ENCODE measurements around the gene AURKAIP1.
"Not testable (repeated sequence)": the region's sequence is repeated elsewhere in the genome, so short reads cannot be mapped to it uniquely, and the experiment has no call there.

Gene AURKAIP1

GRCh38 chr1:1406821-1407635 lies 32.0 kb upstream of the AURKAIP1 start, which contains the start of gene MRPL20:
Gene MRPL20 (minus strand): TSS chr1:1407293. CDS start chr1:1407217, 76 bp downstream.
- peak; percentile 93 for DNase-seq (ENCODE audit: low spot score)

DNA sequence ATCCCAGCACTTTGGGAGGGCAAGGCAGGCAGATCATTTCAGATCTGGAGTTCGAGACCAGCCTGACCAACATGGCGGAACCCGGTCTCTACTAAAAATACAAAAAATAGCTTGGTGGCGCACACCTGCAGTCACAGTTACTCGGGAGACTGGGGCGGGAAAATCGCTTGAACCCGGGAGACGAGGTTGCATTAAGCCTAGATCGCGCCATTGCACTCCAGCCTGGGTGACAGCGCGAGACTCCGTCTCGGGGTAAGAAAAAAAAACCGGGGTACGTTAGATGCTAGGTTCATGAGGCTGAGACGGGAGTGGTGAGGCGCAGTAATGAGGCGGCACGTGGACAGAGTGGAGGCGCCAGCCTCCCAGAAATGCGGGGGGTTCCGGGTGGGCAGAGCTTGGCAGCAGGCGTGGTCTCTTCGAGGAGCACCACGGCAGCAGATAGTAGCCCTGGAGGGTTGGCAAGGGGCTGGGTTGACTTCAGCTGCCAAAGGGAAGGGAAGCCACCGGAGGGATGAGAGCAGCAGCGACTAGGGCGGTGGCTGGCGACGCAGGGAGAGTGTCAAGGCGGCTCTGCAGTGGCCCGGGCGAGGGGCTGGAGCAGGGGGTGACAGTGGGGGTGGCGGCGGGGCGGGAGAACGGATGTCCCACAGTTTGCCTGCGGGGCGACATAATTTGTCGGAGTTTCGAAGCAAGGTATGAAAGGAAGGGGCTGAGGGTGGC lies 31.3 kb upstream of the AURKAIP1 start:
- DNase-seq (ENCODE audit: low spot score): peak; percentile 28

GRCh38 chr1:1403653-1404052 lies 28.6 kb upstream of the AURKAIP1 start:
- DNase-seq (ENCODE audit: low spot score): no peak

- DNase-seq (ENCODE audit: low spot score): not testable (repeated sequence)
These were observed 27.9 kb upstream of the AURKAIP1 start for GRCh38 chr1:1402901-1403392.

GRCh38 chr1:1402072-1402900 lies 27.3 kb upstream of the AURKAIP1 start:
- DNase-seq (ENCODE audit: low spot score): peak; percentile 39

GRCh38 chr1:1401457-1402010 lies 26.5 kb upstream of the AURKAIP1 start:
- DNase-seq (ENCODE audit: low spot score): no peak

GRCh38 chr1:1400576-1401456 lies 25.8 kb upstream of the AURKAIP1 start:
- no peak for DNase-seq (ENCODE audit: low spot score)

- no peak for DNase-seq (ENCODE audit: low spot score)
These were observed 25.0 kb upstream of the AURKAIP1 start for GRCh38 chr1:1399872-1400575.

DNA sequence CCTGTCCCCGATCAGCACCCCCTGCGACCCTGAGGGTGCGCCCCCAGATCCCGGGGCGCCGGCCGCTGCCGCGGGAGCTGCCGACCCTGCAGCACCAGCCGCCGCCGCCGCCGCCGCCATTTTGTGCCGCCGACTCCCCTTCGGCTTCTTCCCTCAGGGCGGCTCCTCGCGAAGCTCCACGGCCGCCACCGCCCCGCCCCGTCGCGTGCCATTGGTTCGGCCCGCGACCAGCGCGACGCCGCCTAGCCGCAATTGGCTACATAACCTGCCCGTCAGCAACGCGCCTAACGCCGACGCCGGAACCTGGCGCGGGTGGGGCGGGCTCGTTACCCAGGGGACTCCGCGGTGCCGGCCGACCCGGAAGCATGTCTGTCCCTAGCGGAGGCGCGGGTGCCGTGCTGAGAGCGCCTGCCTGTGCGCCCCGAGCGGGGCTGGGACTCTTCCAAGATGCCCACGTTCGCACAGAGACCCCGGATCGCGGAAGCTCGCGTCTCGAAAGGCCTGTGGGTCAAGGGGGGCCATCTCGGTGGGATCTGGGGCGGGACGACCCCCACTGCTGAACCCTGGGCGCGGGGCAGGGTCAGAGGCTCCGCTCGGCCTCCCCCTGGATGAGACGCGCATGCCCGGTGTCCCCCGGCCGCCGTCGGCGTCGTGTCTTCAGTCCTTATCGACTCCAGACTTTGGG lies 24.3 kb upstream of the AURKAIP1 start, which contains the start of gene CCNL2:
CCNL2 (minus strand) TSS at position 149 of the 685 bp plus-strand sequence; CDS start at position 120, 29 bp downstream.
- peak; percentile 98 for DNase-seq (ENCODE audit: low spot score)

DNA sequence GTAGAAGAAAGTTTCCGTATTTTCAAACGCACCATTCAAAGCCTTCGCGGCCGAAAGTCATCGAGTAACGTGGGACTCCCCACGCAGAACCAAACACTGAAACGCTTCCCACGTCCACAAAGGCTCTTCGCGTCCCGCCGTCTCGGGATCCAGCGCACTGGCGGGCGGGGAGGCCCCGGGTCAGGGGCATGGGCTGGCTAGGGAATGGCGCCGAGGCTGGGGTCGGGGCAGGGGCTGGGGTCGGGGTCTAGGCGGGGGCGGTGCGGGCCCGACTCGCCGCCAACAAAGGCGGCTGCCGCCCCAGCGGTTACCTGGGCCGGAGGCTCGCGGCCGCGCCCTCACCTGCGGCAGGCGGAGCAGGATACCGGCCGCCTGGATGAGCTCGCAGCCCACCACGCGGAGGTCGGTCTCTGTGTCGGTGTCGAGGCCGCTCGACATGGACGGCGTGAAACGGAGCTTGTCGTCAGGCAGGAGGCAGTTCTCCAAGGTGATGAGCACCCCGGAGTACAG lies 23.7 kb upstream of the AURKAIP1 start:
- DNase-seq (ENCODE audit: low spot score): no peak

- DNase-seq (ENCODE audit: low spot score): peak; percentile 52
These were observed 23.0 kb upstream of the AURKAIP1 start for GRCh38 chr1:1397839-1398523.

DNA sequence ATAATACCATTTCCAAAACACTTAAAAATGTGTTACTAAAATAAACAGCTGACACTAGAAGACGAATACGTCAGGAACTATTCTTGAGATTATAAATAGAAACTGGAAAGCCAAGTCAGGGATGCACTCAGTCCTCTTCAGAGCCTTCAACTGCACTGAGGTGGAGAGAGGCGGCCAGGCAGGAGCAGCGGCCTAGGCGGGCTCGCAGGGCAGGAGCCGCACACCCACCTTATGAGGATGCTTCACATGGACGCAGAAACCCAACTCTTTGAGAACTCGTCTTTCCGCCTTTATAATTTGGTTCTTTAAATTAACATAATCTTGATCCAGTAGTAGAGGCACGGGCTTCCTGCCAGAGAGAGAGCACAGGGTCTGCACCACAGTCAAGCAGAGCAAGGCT lies 20.2 kb upstream of the AURKAIP1 start:
- no peak for DNase-seq (ENCODE audit: low spot score)

DNA sequence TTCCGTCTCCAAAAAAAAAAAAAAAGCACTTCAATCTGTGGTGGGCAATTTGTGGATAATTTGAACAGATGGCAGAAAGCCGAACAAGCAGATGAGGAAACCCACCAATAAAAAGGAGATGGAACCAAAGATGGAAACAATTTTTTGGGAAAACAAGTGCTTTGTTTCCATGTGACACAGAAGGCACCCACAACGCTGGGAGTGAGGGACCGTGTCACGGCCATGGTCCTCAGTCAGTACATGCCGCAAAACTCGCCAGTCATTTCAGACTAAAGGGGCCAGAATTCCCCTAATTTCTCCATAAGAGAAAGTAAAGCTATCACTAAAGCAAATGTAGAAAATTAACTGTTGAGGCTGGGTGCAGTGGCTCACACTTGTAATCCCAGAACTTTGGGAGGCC lies 19.1 kb upstream of the AURKAIP1 start:
- no peak for DNase-seq (ENCODE audit: low spot score)

- DNase-seq (ENCODE audit: low spot score): no peak
These were observed 18.4 kb upstream of the AURKAIP1 start for GRCh38 chr1:1393428-1393827.

GRCh38 chr1:1393014-1393413 lies 18.0 kb upstream of the AURKAIP1 start:
- DNase-seq (ENCODE audit: low spot score): no peak

DNA sequence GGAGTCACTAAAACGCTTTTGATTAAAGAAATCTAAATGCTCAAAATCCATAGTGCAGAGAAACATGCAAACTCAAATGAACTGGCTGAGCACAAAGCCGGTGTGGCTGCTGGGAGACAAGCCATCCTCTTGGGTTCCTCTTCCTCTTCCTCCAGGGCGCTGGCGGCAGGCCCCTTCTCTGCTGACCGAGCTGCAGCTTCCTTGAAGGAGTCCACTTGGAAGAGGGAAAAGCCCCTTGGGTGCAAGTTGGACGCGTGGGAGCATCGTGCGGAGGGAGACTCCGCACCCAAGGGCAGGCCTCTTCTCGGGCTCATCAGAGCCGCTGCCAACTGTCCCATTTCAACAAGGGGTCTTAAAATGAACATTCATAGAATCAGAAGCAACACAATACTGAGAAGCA lies 16.2 kb upstream of the AURKAIP1 start:
- DNase-seq (ENCODE audit: low spot score): no peak

DNA sequence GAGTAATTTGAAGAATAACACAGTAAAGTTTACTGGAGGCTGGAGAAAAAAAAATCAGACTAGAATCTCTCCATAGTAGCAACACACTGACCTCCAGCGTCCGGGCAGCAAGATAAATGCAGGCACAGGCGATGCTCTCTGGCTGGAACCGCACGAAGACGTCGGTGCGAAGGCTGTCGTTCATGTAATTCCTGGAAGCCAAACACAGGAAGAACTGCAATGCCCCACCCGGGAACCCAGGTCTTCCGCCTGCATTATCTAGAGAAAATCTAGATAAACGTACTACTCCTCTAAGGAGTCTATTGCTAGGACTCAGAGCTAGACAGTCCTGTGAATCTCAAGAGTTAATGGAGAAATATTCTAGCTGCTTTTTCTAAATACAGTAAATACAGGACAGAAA lies 15.7 kb upstream of the AURKAIP1 start:
- no peak for DNase-seq (ENCODE audit: low spot score)

- no peak for DNase-seq (ENCODE audit: low spot score)
These were observed 13.1 kb upstream of the AURKAIP1 start for GRCh38 chr1:1388078-1388472.
